GM19240 (cell line): ENCODE results near the gene CCSER1.
"Not testable (repeated sequence)": the region's sequence is repeated elsewhere in the genome, so short reads cannot be mapped to it uniquely, and the experiment has no call there.

ENCODE experiments used
- DNase-seq: peaks from one replicate; pipeline ENCODE4 v3.0.0; 2011; ENCODE audit warnings: low spot score; ENCODE audit not compliant: insufficient read length

The CCSER1 gene

GRCh38 chr4:91326167-91326566 is 1199.0 kb downstream of the CCSER1 start:
- not testable (repeated sequence) for DNase-seq

- DNase-seq, result no peak
These were observed 1203.5 kb downstream of the CCSER1 start for GRCh38 chr4:91330555-91331137.

DNA sequence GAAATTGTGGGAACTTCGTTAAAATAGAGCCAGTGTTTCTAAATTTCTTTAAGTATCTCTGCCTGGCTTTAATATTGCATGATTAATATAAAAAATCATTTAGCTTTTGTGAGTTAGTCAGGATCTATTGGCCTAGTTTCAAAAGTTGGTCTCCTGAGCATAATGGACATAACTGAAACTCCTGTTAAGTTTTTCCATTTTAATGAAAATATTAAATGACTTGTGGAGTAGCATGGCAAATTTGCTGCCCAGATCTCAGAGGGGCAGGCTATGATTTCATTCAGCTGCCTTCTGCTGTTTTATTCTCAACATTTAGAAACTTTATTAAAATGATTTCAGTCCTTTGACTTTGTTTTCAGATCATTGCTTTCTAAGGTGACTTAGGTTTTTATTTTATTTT is 1213.6 kb downstream of the CCSER1 start:
- DNase-seq, result no peak

DNA sequence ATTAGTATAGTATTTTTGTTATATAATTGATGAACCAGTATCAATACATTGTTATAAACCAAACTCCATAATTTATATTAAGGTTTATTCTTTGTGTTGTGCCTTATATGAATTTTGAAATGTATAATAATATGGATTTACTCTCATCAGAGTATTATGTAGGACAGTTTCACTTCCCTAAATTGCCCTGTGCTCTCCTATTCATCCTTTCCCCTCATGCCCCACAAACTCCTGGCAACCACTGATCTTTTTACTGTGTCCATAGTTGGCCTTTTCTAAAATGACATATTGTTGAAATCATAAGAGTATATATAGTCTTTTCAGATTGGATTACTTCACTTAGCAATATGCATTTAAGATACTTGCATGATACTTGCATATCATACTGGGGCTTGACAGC is 1218.4 kb downstream of the CCSER1 start:
- no peak for DNase-seq

GRCh38 chr4:91356496-91356895 is 1229.3 kb downstream of the CCSER1 start:
- not testable (repeated sequence) for DNase-seq

DNA sequence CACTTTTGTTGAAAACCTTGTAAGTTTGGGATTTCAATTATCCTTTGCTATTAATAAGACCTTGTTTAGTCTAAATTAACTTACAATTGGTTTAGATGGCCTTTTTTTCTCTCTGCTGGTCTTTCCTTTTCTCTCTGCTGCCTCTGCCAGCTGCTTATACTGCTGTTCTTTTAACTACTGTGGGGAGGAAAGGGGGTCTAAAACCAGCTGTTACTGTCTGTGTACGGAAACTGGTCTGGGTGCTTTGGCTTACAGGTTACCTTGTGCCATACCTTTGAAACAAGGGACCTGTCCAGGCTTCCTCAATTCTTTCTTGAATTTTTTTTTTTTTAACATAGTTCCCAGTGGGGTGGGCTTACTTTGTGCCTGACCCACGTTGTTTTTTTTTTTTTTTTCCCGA is 1230.8 kb downstream of the CCSER1 start:
- DNase-seq, result not testable (repeated sequence)

- DNase-seq, result not testable (repeated sequence)
These were observed 1231.4 kb downstream of the CCSER1 start for GRCh38 chr4:91358621-91359020.

DNA sequence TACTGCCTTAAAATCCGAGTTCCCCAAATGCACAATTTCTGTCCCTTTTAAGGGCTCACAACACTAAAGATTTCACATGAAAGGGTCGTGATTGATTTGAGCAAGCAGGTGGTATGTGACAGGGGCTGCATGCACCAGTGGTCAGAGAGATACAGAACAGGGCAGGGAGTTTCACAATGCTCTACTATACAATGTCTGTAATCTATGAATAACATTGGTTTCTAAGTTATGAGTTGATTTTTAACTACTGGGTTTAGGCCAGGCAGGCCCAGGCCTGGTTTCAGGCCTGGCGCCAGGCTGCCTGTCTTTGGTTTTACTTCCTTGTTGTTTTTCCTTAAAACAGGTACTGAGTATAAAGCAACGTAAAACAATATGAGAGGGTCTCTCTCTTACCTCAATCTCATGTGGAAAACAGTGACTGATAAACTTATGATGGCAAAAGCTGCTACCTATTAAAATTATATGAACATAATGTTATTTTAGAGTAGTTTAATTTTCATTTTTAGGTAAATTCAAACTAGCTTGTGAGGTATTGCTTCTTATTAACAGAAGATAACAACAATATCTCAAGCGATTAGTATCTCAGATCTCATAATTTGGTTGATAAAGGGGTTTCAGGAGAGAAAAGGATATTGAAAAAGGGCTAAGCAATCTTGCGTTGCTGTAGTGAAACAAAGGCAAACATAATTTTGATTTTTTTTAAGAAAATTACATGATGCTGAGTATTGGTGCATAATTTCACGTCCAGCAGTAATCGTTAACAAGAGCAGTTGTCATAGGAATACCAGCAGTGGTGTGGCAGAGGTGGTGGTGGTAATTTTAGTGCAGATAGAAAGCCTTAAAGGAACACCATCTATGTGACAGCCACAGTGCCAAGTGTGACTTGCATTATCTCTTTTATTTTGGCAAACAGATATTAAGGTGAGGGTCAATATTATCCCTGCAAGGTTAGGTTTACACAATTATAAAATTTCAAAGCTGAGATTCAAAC is 1232.1 kb downstream of the CCSER1 start:
- DNase-seq, result no peak

- DNase-seq, result no peak
These were observed 1234.9 kb downstream of the CCSER1 start for GRCh38 chr4:91362125-91362524.

- no peak for DNase-seq
These were observed 1239.4 kb downstream of the CCSER1 start for GRCh38 chr4:91366554-91366953.

GRCh38 chr4:91369116-91369515 is 1241.9 kb downstream of the CCSER1 start:
- no peak for DNase-seq

DNA sequence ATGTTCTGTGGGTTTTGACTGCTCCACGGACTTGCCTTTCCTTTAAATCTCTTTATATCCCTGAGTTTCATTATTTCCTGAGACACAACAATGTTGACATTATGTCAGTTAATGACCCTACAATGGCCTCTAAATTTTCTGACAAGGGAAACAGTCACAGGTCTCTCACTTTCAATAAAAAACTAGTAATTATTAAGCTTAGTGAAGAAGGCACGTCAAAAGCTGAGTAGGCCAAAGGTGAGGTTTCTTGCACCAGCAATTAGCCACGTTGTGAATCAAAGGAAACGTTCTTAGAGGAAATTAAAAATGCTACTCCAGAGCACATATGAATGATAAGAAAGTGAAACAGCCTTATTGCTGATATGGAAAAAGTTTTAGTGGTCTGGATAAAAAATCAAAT is 1246.4 kb downstream of the CCSER1 start:
- DNase-seq, result no peak

DNA sequence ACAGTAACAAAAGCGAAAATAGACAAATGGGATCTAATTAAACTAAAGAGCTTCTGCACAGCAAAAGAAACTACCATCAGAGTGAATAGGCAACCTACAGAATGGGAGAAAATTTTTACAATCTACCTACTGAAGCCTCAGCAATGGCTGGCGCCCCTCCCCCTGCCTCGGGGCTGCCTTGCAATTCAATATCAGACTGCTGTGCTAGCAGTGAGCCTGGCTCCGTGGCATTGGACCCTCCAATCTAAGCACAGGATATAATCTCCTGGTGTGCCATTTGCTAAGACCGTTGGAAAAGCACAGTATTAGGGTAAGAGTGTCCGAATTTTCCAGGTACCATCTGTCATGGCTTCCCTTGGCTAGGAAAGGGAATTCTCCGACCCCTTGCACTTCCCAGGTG is 1278.2 kb downstream of the CCSER1 start:
- not testable (repeated sequence) for DNase-seq

DNA sequence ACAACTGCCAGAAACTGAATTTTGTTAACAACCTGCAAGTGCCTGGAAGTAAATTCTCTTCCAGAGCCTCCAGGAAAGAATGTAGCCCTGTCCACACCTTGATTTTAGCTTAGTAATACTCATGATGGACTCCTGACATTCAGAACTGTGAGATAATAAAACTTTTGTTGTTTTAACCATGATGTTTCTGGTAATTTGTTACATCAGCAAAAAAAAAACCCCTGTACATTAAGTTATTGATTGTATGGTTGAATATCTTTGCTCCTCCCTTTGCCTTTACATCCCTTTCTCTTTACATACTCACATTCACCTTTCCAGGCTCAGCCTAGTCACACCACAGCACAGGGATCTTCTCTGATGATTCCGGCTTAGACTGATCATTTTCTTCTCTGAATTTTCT is 1294.8 kb downstream of the CCSER1 start:
- no peak for DNase-seq

DNA sequence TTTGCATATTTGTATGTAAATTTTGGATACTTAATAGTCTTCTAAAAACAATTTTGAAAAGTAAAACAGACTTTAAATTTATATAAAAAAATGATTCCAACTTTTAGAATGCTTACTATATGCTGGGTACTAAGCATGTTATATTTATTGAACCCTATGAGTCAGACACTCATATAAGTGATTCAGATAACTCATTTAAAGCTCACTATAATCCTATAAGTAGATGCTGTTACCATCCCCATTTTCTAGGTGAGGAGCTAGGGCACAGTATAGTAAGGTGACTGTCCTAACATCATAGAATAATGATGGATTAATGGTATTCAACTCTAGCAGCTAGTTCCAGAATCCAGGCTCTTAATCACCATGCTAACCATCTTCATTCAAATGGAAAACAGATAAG is 1299.5 kb downstream of the CCSER1 start:
- DNase-seq, result no peak

DNA sequence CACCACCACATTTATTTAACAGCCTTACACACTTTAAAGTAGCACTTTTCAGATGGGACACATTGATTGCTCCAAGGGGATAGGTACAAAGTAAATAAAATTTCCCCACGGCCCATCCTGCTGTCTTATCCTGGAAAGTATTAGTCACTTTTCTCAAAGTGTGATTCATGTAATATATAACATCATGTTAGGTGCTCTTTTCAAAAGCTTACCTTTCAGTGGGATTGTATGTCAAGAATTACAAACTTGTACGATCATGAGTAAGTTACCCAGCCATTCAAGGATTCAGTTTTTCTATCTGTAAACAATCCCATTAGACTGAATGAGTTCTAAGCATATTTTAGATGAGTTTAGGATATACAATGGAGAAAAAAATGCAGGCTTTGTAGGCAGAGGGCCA is 1300.0 kb downstream of the CCSER1 start:
- no peak for DNase-seq

DNA sequence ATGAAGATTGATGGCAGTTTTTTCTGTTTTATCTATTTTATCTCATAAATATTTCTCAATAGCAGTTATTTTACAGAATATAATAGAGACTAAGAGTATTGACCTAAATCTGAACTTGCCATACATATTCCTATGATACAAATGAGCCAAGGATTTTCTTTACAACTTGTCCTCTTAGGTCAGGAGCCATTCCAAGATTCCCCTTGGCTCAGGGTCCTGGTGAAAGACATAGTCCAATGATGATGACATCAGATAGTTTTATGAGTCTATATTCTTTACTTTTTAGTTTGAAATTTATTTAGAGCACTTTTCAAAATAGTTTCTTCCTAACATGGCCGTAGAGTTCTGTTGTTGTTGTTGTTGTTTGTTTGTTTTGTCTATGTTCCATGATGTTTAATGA is 1307.4 kb downstream of the CCSER1 start:
- DNase-seq, result no peak

DNA sequence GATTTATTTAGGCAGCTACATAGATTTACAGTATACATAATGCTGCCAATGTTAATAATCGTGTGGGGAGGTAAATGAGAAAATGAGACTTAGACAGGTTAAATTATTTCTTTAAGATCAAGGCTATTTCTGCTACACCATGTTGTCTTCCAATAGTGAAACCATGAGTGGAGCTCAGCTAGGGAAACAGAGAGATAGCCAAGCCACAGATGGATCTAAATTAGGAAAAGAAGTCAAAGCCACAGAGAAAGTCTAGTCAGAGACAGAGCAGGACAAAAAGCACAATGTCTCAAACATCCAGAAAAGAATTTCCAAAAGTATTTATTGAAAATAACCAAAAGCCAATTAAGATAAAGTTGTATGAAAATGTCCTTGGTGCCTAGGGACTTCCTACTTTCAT is 1309.4 kb downstream of the CCSER1 start:
- DNase-seq, result no peak

- DNase-seq, result no peak
These were observed 1320.0 kb downstream of the CCSER1 start for GRCh38 chr4:91447168-91447567.

- no peak for DNase-seq
These were observed 1321.6 kb downstream of the CCSER1 start for GRCh38 chr4:91448668-91449330.

- DNase-seq, result no peak
These were observed 1326.9 kb downstream of the CCSER1 start for GRCh38 chr4:91454111-91454510.

- DNase-seq, result not testable (repeated sequence)
These were observed 1335.4 kb downstream of the CCSER1 start for GRCh38 chr4:91462566-91462965.
